ENCODE measurements around the gene ITGB6. TPM values are rescaled to one million over a fixed set of nuclear protein-coding genes. Genes with fewer than 3 reads are reported as not detected.

ITGB6 gene
- 0.84 to 2.4 TPM (median 1.1 TPM) in 5 replicates for total RNA-seq (2022; extraction: Qiagen RNA extraction; ENCODE audit: low read depth)

GRCh38 chr2:160199683-160200389 is at the start of gene ITGB6:
Gene ITGB6, minus strand, starts transcription at chr2:160200272. Its CDS starts 209 bp downstream, at chr2:160200063.

GRCh38 chr2:160062292-160063005 is 137.6 kb downstream of the ITGB6 start, which contains the start of gene PLA2R1:
Gene PLA2R1, minus strand, starts transcription at chr2:160062615. Its CDS starts 212 bp downstream, at chr2:160062403.

Other genes with a start within 250 kb of the ITGB6 start
- gene PLA2R1, start 137.7 kb downstream of the ITGB6 start, total RNA-seq (2022; extraction: Qiagen RNA extraction; ENCODE audit: low read depth) = 1.9 to 2.6 TPM (median 2.6 TPM) in 5 replicates

Data from A549 treated with CpdA at 1 μM for 4 hours (cell line).